Measurements from ENCODE around the gene MEMO1.

Gene MEMO1

DNA sequence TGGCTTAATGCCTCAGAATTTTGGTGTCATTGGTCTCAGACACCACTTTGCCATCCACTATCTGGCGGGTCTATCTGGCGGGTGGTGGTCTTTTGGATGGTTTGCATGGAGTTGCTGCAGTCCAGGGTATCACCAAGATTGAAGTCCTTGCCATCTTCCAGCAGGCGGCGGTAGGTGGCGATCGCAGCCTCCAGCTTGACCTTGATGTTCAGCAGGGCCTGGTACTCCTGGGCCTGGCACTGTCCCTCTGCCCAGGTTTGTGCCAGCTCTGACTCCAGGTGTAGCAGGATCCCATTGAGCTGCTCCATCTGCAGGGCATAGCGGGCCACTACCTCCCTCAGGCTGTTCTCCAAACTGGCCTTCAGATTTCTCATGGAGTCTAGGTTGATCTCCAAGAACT lies 188.2 kb downstream of the MEMO1 start:
- TF ChIP-seq, protein P1, sequence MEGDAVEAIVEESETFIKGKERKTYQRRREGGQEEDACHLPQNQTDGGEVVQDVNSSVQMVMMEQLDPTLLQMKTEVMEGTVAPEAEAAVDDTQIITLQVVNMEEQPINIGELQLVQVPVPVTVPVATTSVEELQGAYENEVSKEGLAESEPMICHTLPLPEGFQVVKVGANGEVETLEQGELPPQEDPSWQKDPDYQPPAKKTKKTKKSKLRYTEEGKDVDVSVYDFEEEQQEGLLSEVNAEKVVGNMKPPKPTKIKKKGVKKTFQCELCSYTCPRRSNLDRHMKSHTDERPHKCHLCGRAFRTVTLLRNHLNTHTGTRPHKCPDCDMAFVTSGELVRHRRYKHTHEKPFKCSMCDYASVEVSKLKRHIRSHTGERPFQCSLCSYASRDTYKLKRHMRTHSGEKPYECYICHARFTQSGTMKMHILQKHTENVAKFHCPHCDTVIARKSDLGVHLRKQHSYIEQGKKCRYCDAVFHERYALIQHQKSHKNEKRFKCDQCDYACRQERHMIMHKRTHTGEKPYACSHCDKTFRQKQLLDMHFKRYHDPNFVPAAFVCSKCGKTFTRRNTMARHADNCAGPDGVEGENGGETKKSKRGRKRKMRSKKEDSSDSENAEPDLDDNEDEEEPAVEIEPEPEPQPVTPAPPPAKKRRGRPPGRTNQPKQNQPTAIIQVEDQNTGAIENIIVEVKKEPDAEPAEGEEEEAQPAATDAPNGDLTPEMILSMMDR (conservative IDR thresholded peaks at IDR 0.05), result no peak

More for the DNA sequence above, 188.2 kb downstream of the MEMO1 start:
- no peak overlapping the region for H3K27ac ChIP-seq
